ENCODE results near the gene IER5L.

GRCh38 chr9:129139233-129139992 lies 38.6 kb downstream of the IER5L start:
- TF ChIP-seq POLR2A (IDR thresholded peaks at IDR 0.05) (no peak), EP300 (IDR thresholded peaks at IDR 0.05) (no peak)
